GM12892 (cell line): ENCODE data around the gene EPB41L4A.
"Not testable (repeated sequence)": the region's sequence is repeated elsewhere in the genome, so short reads cannot be mapped to it uniquely, and the experiment has no call there.

ENCODE experiments used
- DNase-seq: peaks from one replicate; pipeline ENCODE4 v3.0.0; 2011; ENCODE audit not compliant: insufficient read length
- FAIRE-seq: peaks from 2 replicates; lab custom pipeline; 2011; peaks lifted over from hg19 to GRCh38; lab: Jason Lieb, UNC
- POLR2A ChIP-seq: IDR thresholded peaks from 2 replicates; pipeline ENCODE4 v1.6.1; 2011; ENCODE audit warnings: low read depth, low read length, control low read depth
- POLR2AphosphoS5 ChIP-seq: IDR thresholded peaks from 2 replicates; pipeline ENCODE4 v1.6.1; 2011; ENCODE audit warnings: low read depth, low read length, control low read depth
- TAF1 ChIP-seq: IDR thresholded peaks from 2 replicates; pipeline ENCODE4 v1.6.1; 2011; ENCODE audit warnings: low read depth, mild to moderate bottlenecking, control low read depth, low read length, borderline replicate concordance

EPB41L4A gene

DNA sequence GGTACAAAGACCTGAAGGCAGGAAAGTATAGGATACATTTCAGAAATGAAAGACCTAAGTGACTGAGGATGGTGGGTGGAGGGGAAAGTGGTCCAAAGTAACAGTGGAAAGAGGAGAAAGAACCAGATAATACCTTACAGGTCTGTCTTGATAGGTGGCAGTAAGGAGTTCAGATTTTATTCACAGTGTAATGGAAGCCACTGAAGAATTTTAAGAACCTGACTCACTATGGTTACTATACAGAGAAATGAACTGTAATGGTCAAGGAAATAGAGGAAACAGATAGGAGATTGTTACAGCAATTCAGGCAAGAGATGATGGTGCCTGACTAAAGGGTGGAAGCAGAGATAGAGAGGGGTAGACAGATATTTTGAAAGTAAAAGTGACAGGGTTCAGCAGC is 46.5 kb downstream of the EPB41L4A start:
- no peak for TF ChIP-seq POLR2A
- no peak for TF ChIP-seq TAF1
- no peak for TF ChIP-seq POLR2AphosphoS5
- DNase-seq = no peak
- FAIRE-seq = no peak

DNA sequence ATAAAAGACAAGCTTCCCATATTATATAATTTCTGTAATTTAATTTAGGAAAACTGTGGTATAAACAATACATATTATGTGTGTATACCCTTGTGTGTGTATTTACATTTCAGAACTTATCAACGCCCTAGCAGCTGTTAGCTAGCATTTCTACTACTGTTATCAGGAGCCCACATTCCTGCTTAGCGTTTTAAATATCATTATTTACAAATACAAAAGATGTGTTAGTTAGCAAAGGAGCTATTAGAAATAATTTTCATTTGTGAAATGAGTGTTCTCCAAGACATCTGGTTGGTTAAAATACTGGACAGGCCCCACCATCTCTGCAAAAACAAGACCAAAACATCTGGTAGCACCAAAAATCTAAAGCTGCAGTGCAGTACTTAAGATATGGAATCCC is 48.0 kb downstream of the EPB41L4A start:
- FAIRE-seq (no peak), DNase-seq (no peak)
- TF ChIP-seq POLR2A (no peak), TAF1 (no peak), POLR2AphosphoS5 (no peak)

DNA sequence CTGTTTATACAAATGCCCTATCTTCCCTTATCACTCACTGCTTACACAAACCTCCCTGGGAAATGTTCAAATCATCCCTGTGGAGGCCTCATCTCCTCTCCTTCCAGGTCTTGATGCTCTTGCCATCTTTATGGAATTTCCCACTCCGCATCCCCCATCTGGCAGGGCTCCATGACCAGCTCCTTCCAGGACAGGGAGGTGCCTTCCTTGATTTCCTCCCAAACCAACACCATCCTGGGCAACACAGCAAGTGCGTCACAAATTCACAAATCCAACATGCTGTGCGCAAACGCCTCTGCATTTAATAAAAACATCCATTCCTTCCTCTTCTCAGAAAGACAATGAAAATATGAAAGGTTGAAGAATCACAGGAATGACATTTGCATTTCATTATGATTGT is 51.7 kb downstream of the EPB41L4A start:
- FAIRE-seq (no peak), DNase-seq (no peak)
- TF ChIP-seq POLR2A (no peak), POLR2AphosphoS5 (no peak), TAF1 (no peak)

DNA sequence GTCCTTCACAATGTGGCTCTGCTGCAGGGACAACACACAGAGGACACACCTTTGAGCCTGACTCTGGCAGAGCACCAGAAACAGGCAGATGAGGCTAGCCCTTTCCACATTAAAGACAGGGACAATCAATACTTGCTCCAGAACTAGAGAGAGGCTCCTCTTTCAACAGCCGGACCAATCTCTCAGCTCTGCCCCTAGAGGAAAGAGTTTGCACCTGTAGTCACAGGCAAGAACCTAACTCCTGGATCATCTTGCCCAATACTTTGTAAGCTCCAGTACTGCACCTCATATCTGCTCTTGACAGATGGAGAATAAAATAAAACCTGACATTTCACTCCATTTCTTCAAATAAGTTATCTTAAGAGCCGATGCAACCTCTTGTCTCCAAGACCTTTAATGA is 52.1 kb downstream of the EPB41L4A start:
- DNase-seq = no peak
- FAIRE-seq = no peak
- no peak for TF ChIP-seq TAF1
- TF ChIP-seq POLR2AphosphoS5 = no peak
- TF ChIP-seq POLR2A = no peak

DNA sequence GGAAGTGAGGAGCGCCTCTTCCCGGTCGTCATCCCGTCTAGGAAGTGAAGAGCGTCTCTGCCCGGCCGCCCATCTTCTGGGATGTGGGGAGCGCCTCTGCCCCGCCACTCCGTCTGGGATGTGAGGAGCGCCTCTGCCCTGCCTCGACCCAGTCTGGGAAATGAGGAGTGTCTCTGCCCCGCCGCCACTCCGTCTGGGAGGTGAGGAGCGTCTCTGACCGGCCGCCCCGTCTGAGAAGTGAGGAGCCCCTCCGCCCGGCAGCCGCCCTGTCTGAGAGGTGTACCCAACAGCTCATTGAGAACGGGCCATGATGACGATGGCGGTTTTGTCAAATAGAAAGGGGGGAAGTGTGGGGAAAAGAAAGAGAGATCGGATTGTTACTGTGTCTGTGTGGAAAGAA is 58.3 kb downstream of the EPB41L4A start:
- DNase-seq, FAIRE-seq: not testable (repeated sequence)

DNA sequence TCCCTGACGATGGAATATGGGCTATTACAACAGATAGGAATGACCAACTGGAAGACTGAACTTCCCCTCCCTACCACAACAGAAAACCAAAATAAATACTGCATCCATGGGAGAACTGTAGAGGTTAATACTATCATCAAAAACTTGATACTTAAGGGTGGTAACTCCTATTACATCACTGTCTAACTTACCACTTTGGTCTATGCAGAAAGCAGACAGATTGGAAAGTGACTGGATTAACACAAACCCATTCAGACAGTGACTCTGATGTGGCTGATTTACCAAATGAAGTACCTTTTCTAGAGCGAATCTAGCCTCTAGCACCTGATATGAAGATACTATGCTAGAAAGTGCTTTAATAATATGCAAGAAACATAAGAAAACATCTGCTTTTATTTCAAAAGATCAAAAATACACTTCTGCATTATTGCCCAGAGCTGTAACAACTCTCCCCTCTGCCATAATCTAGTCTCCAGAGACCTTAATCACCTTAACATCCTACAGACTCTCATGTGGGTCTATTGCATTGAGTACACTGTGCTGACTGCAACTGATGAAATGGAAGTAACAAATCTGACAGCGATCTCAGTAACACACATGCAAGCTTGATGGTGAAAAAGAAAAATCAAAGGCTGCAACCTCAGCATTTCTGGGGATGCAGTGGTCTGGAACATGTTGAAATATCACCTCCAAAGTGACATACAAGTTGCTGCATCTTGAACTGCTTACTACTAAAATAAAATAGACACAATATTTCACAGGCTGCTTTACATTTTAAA is 62.7 kb downstream of the EPB41L4A start:
- DNase-seq (no peak), FAIRE-seq (no peak)
- TF ChIP-seq POLR2A = no peak
- TF ChIP-seq POLR2AphosphoS5 = no peak
- TF ChIP-seq TAF1 = no peak

DNA sequence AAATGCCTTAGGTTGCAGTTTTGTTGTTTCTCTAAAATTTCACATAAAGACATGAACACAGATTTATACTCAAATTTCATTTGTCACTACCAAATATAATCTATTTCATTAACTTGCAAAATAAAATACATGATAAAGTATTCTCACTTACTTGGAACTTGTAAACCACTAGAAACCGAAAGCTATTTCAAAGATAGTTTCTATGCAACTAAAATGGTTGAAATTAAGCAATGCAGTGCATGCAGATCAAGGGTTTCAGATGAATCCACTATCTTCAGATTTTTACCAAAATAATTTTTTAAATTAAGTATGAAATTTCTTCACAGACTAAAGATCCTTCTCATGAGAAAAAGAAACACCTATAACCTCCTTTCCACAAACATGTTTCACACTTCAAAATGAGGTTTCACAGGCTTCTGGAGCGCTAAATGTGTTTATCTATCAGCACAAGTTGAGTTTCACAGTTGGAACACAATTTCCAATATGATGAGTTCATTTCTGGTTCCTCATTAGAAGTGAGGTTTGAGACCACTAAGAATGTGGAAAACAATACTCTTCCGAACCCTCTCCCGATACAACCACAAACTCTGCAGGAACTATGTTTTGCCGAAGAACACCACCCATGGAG is 63.9 kb downstream of the EPB41L4A start:
- FAIRE-seq (no peak), DNase-seq (no peak)
- TF ChIP-seq POLR2A (no peak), TAF1 (no peak), POLR2AphosphoS5 (no peak)

DNA sequence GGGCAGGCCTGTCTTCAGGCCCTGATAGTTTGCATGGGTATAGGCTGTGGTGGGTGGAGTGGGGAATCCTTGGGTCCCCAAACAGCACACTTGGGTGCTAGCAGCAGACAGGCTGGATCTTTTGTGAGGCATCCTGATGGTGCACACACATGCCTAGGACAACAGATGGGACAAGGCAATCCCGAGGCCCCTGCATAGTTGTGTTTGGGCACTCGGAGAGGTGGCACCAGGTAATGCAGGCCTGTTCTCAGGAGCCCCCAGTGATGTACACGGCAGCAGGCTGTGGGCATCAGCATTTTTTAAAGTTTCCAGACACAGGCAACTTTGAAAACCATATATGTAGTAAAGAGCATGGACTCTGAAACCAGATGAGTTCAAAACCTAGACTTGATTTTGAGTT is 65.4 kb downstream of the EPB41L4A start:
- FAIRE-seq (no peak), DNase-seq (no peak)
- TF ChIP-seq POLR2A (no peak), TAF1 (no peak), POLR2AphosphoS5 (no peak)

DNA sequence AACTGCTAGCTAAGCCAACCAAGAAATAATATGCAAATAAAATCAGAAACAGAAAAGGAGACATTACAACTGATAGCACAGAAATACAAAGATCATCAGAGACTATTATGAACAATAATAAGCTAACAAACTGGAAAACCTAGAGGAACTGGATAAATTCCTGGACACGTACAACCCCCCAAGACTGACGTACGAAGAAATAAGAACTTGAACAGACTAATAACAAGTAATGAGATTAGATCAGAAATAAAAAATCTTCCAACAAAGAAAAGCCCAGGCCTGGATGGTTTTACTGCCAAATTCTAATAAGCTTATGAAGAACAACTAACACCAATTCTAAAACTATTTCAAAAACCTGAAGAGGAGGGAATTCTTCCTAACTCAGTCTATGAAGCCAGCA is 67.9 kb downstream of the EPB41L4A start:
- no peak for FAIRE-seq
- DNase-seq = no peak
- TF ChIP-seq POLR2A = no peak
- no peak for TF ChIP-seq TAF1
- TF ChIP-seq POLR2AphosphoS5 = no peak

DNA sequence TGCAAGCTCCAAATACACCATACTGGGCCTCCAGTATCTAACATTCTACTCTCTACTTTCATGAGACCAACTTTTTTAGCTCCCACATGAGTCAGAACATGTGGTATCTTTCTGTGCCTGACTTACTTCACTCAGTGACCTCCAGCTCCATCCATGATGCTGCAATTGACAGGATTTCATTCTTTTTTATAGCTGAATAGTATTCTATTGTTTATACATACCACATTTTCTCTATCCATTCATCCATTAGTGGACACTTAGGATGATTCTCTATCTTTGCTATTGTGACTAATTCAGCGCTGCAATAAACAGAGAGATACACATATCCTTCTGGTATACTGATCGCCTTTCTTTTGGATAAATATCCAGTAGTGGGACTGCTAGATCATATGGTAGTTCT is 68.5 kb downstream of the EPB41L4A start:
- TF ChIP-seq POLR2A (no peak), TAF1 (no peak), POLR2AphosphoS5 (no peak)
- DNase-seq = no peak
- no peak for FAIRE-seq

DNA sequence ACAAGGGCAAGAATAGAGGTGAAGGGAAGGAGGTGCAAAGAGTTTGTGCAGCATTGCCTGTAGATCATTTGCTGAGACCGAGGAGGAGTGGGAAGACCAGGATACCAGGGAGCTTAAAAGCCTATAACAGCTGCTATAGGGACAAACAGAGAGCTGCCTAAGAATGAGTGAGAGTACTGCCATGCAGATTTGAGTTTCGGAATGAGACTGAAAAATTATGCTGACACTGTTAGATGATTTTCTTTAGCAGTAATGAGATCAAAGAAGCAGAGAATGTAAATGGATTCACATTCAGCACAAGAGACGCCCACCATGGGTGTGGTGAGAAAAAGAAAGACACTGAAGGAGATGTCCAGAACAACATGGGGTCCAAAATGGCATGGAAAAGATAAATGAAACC is 69.7 kb downstream of the EPB41L4A start:
- TF ChIP-seq TAF1 (no peak), POLR2A (no peak), POLR2AphosphoS5 (no peak)
- no peak for DNase-seq
- FAIRE-seq = peak; percentile 46

DNA sequence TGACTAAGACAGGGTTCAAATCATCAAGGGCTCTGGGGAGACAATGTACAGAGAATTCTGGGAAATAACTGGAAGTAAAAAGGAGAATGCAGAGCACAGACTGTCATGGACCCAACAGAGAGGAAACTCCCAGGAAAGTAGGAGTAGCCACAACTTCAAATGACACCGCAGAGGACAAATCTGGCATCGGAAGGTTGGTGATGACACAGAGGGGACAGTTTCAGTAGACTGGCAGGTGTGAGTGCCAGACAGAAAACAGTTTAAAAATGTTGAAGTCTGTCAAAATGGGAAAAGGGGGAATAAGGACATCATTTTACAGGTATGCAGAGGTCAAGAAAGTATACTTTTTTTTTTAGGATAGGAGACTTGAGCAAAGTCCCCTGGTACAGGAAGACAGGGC is 70.2 kb downstream of the EPB41L4A start:
- TF ChIP-seq TAF1 = no peak
- no peak for TF ChIP-seq POLR2A
- no peak for TF ChIP-seq POLR2AphosphoS5
- DNase-seq (no peak), FAIRE-seq (no peak)

DNA sequence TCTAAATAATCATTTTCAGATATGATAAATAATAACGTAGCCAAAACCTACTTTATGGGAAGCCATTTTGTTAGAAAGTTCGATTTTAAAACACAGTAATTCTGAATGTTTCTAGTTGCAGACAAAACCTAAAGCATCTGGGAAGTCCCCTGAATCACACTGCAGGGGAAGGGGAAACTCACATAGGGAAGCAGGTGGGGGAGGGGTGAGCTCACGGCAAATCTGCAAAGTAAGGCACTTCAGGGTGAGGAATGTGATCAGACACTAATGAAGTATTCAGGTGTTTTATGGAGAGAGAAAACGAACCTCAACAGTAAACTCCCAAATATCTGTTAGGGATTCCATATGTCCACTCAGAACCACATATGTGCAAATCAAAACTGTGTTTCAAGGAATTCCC is 70.7 kb downstream of the EPB41L4A start:
- FAIRE-seq (peak; percentile 79), DNase-seq (no peak)
- no peak for TF ChIP-seq POLR2A
- no peak for TF ChIP-seq TAF1
- no peak for TF ChIP-seq POLR2AphosphoS5
